GM12878 (cell line): ENCODE data around the gene TAF11L3. TPM values are rescaled to one million over a fixed set of nuclear protein-coding genes. Genes with fewer than 3 reads are reported as not detected.
"Not testable (repeated sequence)": the region's sequence is repeated elsewhere in the genome, so short reads cannot be mapped to it uniquely, and the experiment has no call there.

Source experiments
- ATAC-seq: fragments of 200-7000 bp; cut with Tn5 transposase; 3 replicates; pipeline ENCODE4 v1.9.1; 2020; ENCODE audit warnings: mild to moderate bottlenecking, moderate library complexity
- BruUV-seq: library from RNA; stranded (reverse); fragments of 400-500 nt; replicated peaks from 2 replicates; lab custom pipeline; 2021; lab: Mats Ljungman, UMichigan
- CTCF ChIA-PET: fragments of 300-600 bp; sonication (Branson Sonifier 250); formaldehyde crosslinking; extraction: SDS; loops from one replicate; lab custom pipeline; 2021; ENCODE audit warnings: inconsistent platforms; lab: Yijun Ruan, JAX
- POLR2A ChIA-PET: fragments of 350-600 bp; formaldehyde crosslinking; extraction: SDS; loops from one replicate; lab custom pipeline; 2021; ENCODE audit warnings: inconsistent platforms; lab: Charles Lee
- RAD21 ChIA-PET: fragments of 300-600 bp; sonication (Branson Sonifier 250); formaldehyde crosslinking; loops from one replicate; lab custom pipeline; 2023; ENCODE audit warnings: antibody characterized with exemption; ENCODE audit not compliant: unreplicated experiment; lab: Charles Lee
- SMC1A ChIA-PET: fragments of 300-600 bp; sonication (Branson Sonifier 250); formaldehyde crosslinking; loops from one replicate; lab custom pipeline; 2023; ENCODE audit not compliant: unreplicated experiment, uncharacterized antibody; lab: Charles Lee
- DNase-seq: peaks from one replicate; pipeline ENCODE4 v3.0.0-alpha.2; 2011; ENCODE audit warnings: low read depth, low spot score
- FAIRE-seq: peaks from 3 replicates; lab custom pipeline; 2011; peaks lifted over from hg19 to GRCh38; lab: Jason Lieb, UNC
- H2AFZ ChIP-seq: 2 replicates; pipeline ENCODE4 v1.6.0; 2011; ENCODE audit warnings: low read depth, low read length, control low read depth; ENCODE audit not compliant: control insufficient read depth
- H3K27ac ChIP-seq: 2 replicates; pipeline ENCODE4 v1.5.1; 2011; ENCODE audit warnings: control low read depth; ENCODE audit not compliant: control insufficient read depth, insufficient read depth
- H3K27me3 ChIP-seq, 2 experiments: replicated peaks in 1 of 2; 2 replicates each; pipeline versions ENCODE4 v1.6.0 to v1.6.1; 2011; ENCODE audit warnings: low read length in 1 of 2; ENCODE audit not compliant: control insufficient read depth in 2 of 2, insufficient read depth in 2 of 2
- H3K36me3 ChIP-seq, 2 experiments: 2 replicates each; pipeline ENCODE4 v1.5.1; 2011; ENCODE audit warnings: low read length in 1 of 2; ENCODE audit not compliant: control insufficient read depth in 2 of 2, insufficient read depth in 2 of 2
- H3K4me1 ChIP-seq: 2 replicates; pipeline ENCODE4 v1.6.1; 2011; ENCODE audit warnings: mild to moderate bottlenecking, low read length, moderate library complexity, mixed read lengths; ENCODE audit not compliant: control insufficient read depth, insufficient read depth
- H3K4me2 ChIP-seq: 2 replicates; pipeline ENCODE4 v1.6.0; 2011; ENCODE audit warnings: control low read depth; ENCODE audit not compliant: control insufficient read depth, insufficient read depth
- H3K4me3 ChIP-seq: fragments of 200-600 bp; sonication (generic); 2 replicates; pipeline ENCODE4 v1.5.1; 2016
- H3K79me2 ChIP-seq: 2 replicates; pipeline ENCODE4 v1.6.0; 2011; ENCODE audit warnings: low read length; ENCODE audit not compliant: control insufficient read depth, insufficient read depth
- H3K9ac ChIP-seq: 2 replicates; pipeline ENCODE4 v1.8.0; 2011; ENCODE audit warnings: low read length, control low read depth, mixed read lengths; ENCODE audit not compliant: control insufficient read depth, insufficient read depth
- H3K9me3 ChIP-seq: replicated peaks from 3 replicates; pipeline ENCODE4 v1.5.1; 2011; ENCODE audit warnings: mild to moderate bottlenecking, low read length; ENCODE audit not compliant: control insufficient read depth, insufficient read depth
- H4K20me1 ChIP-seq: 2 replicates; pipeline ENCODE4 v1.6.0; 2011; ENCODE audit not compliant: control insufficient read depth, insufficient read depth
- ATF3 ChIP-seq: IDR thresholded peaks from 2 replicates; pipeline ENCODE4 v1.6.1; 2011; ENCODE audit warnings: low read depth, mild to moderate bottlenecking, low read length, moderate library complexity, borderline replicate concordance; ENCODE audit errors: extremely low read depth
- BMI1 ChIP-seq: fragments of 450-650 bp; IDR thresholded peaks from 2 replicates; pipeline ENCODE4 v1.6.1; 2016; ENCODE audit warnings: mild to moderate bottlenecking, moderate library complexity, borderline replicate concordance
- CBFB ChIP-seq: IDR thresholded peaks from 2 replicates; pipeline ENCODE4 v1.6.1; 2016; ENCODE audit warnings: antibody characterized with exemption, low read depth
- CREM ChIP-seq: IDR thresholded peaks from 2 replicates; pipeline ENCODE4 v1.6.1; 2014; ENCODE audit warnings: antibody characterized with exemption, low read depth
- ETV6 ChIP-seq, 2 experiments: fragments of 450-650 bp in 1 of 2; IDR thresholded peaks in 1 of 2; conservative IDR thresholded peaks in 1 of 2; 2 replicates each; pipeline ENCODE4 v1.6.1; 2014; ENCODE audit warnings: antibody characterized with exemption in 1 of 2, borderline replicate concordance in 1 of 2, low read depth in 1 of 2, mild to moderate bottlenecking in 1 of 2, moderate library complexity in 1 of 2
- IKZF2 ChIP-seq, 2 experiments: fragments of 450-650 bp; IDR thresholded peaks; 2 replicates each; pipeline ENCODE4 v1.6.1; 2017; ENCODE audit warnings: mild to moderate bottlenecking in 2 of 2, moderate library complexity in 2 of 2
- NFYA ChIP-seq: IDR thresholded peaks from 2 replicates; pipeline ENCODE4 v1.6.1; 2011; ENCODE audit warnings: low read depth, mild to moderate bottlenecking, low read length, improper control_type of control experiment, borderline replicate concordance
- SP1 ChIP-seq: IDR thresholded peaks from one replicate; pipeline ENCODE4 v1.6.1; 2011; ENCODE audit warnings: low read depth, low read length
- SUPT20H ChIP-seq: IDR thresholded peaks from 2 replicates; pipeline ENCODE4 v1.6.1; 2011; ENCODE audit warnings: low read depth, mild to moderate bottlenecking, low read length, moderate library complexity, borderline replicate concordance; ENCODE audit not compliant: control insufficient read depth
- ZBTB4 ChIP-seq: fragments of 450-650 bp; formaldehyde crosslinking; IDR thresholded peaks from 2 replicates; pipeline ENCODE4 v1.4.0; 2022; ENCODE audit warnings: mild to moderate bottlenecking, moderate library complexity
- ZNF384 ChIP-seq: IDR thresholded peaks from 2 replicates; pipeline ENCODE4 v1.6.1; 2012; ENCODE audit warnings: low read depth, mild to moderate bottlenecking, low read length, improper control_type of control experiment, borderline replicate concordance
- WGBS: methylation state at CpG from one replicate; pipeline ENCODE4 v1.1.6; 2016; ENCODE audit warnings: low lambda C conversion rate; ENCODE audit not compliant: insufficient replicate concordance, insufficient coverage; ENCODE audit errors: missing lambda C conversion rate; 5-methylcytosine and 5-hydroxymethylcytosine counted together
- in situ Hi-C: fragments of 300-500 bp; cut with MboI; formaldehyde crosslinking; loops from 9 replicates; pipeline ENCODE4 v1.14.3; 2018; ENCODE audit warnings: mixed read lengths
- intact Hi-C: fragments of 100-400 bp; cut with micrococcal nuclease; formaldehyde crosslinking; loops from one replicate; pipeline ENCODE4 v1.14.2; 2022; ENCODE audit not compliant: unreplicated experiment
- polyA plus RNA-seq, 11 experiments: library from polyadenylated mRNA; depleted of rRNA in 4 of 11; unstranded in 6 of 11; stranded (reverse) in 5 of 11; fragments of >200 nt; fragmentation: Nextera tagmentation in 4 of 11; fragmentation: Illumina TruSeq in 1 of 11; extraction: Ambion mirVana in 4 of 11; extraction: Trizol in 1 of 11; gene quantifications; 1 replicate in 1 of 11; 2 replicates in 10 of 11; pipeline versions ENCODE4 v1.2.1 to v1.2.3, GENCODE V29; 2011 to 2016; ENCODE audit warnings: inconsistent platforms in 2 of 11, missing spikeins in 2 of 11, low read depth in 1 of 11
- total RNA-seq, 4 experiments: library from RNA; depleted of rRNA in 3 of 4; stranded (reverse); fragments of >200 nt in 3 of 4; fragmentation: Illumina TruSeq in 1 of 4; extraction: Trizol in 1 of 4; gene quantifications; 2 replicates each; pipeline versions ENCODE4 v1.2.1 to v1.2.3, GENCODE V29; 2013 to 2021

TAF11L3 gene
- total and polyA plus RNA-seq, 10 of the 15 experiments (the other 5 are each of a cell fraction or from before 2014, with no cell fraction given) = not detected

GRCh38 chr5:17487174-17487512, 31.0 kb upstream of the TAF11L3 start:
- no TSS peak for BruUV-seq
- intact Hi-C loops = loop anchor here (10.0 kb wide), 1 partner anchor 272 kb away; the partner anchor contains the start of gene BASP1
- WGBS = 33% methylated on average over 1 of the region's 1 CpG
- CTCF ChIA-PET = no interaction called here
- H3K36me3 ChIP-seq = no peaks in the 10 kb centered on the region
- H3K9ac ChIP-seq = no peak overlapping the region
- H2AFZ ChIP-seq = no peak overlapping the region
- no peaks in the 10 kb centered on the region for H3K4me1 ChIP-seq
- RAD21 ChIA-PET = no interaction called here
- no peak overlapping the region for H3K4me2 ChIP-seq
- ATAC-seq (no peak), DNase-seq (no peak), FAIRE-seq (no peak)
- no peaks in the 10 kb centered on the region; a peak in 1 of 4 replicates for H3K27me3 ChIP-seq
- H3K79me2 ChIP-seq = no peaks in the 10 kb centered on the region
- H3K27ac ChIP-seq = no peak overlapping the region
- no peak overlapping the region for H3K4me3 ChIP-seq
- in situ Hi-C loops = no loop called here
- no peaks in the 10 kb centered on the region; the same call in 2 of the 3 replicates for H3K9me3 ChIP-seq
- SMC1A ChIA-PET = no interaction called here
- POLR2A ChIA-PET = no interaction called here
- H4K20me1 ChIP-seq = no peaks in the 10 kb centered on the region
- TF ChIP-seq ATF3 (no peak), ETV6 (conservative IDR thresholded peaks at IDR 0.05 in 1 of 2, IDR thresholded peaks at IDR 0.05 in 1 of 2; ENCODE audit: borderline replicate concordance in 1 of 2, low read depth in 1 of 2) (no peak), BMI1 (no peak), ZNF384 (no peak), NFYA (no peak), ZBTB4 (CRISPR knock-in tag) (no peak), SP1 (no peak), CBFB (no peak), SUPT20H (no peak), CREM (no peak), IKZF2 (IDR thresholded peaks at IDR 0.05) (no peak)

GRCh38 chr5:17491257-17491656, 26.9 kb upstream of the TAF11L3 start:
- intact Hi-C loops, RAD21 ChIA-PET, H3K4me1 ChIP-seq, SMC1A ChIA-PET, H3K79me2 ChIP-seq, in situ Hi-C loops, H3K4me2 ChIP-seq, H3K36me3 ChIP-seq, FAIRE-seq, H3K4me3 ChIP-seq, H3K27ac ChIP-seq, H4K20me1 ChIP-seq, H3K9me3 ChIP-seq, ATAC-seq, BruUV-seq, H3K27me3 ChIP-seq, DNase-seq, H3K9ac ChIP-seq, POLR2A ChIA-PET, CTCF ChIA-PET, H2AFZ ChIP-seq: not testable (repeated sequence)
- 85% methylated on average over 19 of the region's 23 CpGs for WGBS
